Measurements from ENCODE around the gene RCOR2.

RCOR2 gene

GRCh38 chr11:63907063-63907462 lies 9.9 kb downstream of the RCOR2 start:
- DNase-seq (ENCODE audit: low read depth), result no peak

DNA sequence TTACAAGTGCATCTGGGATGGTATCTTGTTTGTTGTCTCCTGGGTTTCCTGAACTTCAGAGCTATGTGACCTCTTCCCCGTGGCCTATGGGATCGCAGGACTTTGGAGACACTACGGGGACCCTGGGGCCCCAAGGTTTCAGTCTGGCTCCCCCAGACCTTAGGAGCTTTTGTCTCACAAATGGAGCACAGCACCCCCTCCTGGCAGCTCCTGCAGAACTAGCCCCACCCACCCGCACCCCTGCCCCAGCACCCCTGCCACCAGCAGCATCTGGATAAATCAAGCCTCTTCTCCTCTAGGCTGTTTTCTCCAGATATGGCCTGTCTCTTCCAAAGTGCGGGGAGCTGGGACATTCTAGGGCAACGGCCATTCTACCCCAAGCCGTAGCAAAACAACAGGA lies 10.4 kb downstream of the RCOR2 start:
- peak; percentile 29 for DNase-seq (ENCODE audit: low read depth)

DNA sequence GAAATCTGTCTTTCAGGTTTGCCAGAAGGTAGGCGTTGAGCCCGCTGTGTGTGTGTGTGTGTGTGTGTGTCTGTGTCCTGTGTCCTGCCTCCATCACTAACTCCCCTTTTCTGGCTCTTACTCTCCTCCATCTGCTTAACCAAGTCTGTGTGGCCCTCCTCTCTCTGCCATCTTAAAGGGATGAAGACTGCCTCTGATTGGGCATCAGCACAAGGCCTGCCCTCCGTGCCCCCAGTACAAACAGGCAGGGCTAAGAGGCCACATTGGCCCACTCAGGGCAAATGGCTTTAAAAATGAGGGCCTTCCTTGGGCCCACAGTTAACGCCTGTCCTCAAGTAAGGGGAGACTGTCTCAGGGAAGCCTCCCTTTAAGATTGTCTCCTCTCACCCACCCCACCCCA lies 10.9 kb downstream of the RCOR2 start:
- DNase-seq (ENCODE audit: low read depth), result no peak

GRCh38 chr11:63905179-63905578 lies 11.8 kb downstream of the RCOR2 start:
- no peak for DNase-seq (ENCODE audit: low read depth)

DNA sequence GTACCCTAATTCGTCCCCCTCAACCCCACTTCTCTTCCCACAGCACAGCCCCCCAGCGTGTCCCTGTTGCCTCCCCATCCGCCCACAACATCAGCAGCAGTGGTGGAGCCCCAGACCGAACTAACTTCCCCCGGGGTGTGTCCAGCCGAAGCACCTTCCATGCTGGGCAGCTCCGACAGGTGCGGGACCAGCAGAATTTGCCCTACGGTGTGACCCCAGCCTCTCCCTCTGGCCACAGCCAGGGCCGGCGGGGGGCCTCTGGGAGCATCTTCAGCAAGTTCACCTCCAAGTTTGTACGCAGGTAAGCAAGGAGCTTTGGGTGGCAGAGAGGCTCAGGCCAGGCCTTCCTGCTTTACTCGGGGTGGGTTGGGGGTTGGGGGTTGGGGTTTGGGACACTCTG lies 12.2 kb downstream of the RCOR2 start:
- DNase-seq (ENCODE audit: low read depth), result no peak

DNA sequence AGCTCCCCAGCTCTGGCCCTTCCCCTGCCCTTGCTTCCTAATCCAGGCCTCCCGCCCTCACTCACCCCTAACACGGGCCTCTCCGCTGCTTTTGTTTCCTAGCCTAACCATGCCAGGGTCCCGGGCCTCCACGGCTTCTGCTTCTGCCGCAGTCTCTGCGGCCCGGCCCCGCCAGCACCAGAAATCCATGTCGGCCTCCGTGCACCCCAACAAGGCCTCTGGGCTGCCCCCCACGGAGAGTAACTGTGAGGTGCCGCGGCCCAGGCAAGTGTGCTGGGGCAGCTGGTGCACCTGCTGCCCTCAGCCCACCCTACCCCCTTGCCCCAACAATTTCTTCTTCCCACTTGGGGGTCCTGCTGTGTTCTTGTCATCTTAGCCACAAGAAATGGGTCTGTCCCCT lies 13.1 kb downstream of the RCOR2 start:
- no peak for DNase-seq (ENCODE audit: low read depth)

- DNase-seq (ENCODE audit: low read depth), result no peak
Observed at GRCh38 chr11:63901660-63902059, 15.3 kb downstream of the RCOR2 start.

DNA sequence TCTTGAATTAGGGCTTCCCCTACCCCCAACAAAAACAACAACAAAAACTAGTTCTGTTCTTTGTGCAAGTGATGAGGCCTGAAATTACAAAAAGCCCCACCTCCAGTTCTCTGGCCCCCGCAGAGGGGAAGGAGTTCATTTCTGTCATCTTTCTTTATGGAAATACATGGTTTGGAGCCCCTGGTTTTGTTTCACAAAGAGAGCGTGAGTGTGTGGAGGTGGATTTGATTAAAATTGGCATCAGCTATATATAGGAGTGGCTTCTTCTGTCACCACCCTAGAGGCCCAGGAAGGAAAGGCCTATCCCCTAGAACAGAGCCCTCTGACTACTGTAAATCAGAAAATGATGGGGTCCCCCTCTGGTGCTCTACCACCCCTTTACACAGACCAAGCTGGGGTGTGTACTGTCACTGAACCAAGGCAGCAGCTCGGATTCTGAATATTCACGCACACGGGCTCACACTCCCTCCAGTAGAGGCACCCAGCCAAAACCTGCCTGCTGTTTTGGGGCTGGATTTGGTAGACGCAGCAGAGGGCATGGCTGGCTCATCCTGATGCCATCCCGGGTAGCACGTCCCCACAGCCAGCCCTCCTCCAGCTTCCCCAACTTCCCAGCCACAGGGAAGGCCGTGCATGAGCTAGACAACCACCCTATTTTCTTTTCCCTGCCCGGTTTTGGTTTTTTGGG lies 19.4 kb downstream of the RCOR2 start:
- DNase-seq (ENCODE audit: low read depth), result no peak

GRCh38 chr11:63896071-63896470 lies 20.9 kb downstream of the RCOR2 start:
- DNase-seq (ENCODE audit: low read depth), result no peak

GRCh38 chr11:63893355-63893754 lies 23.6 kb downstream of the RCOR2 start:
- no peak for DNase-seq (ENCODE audit: low read depth)

DNA sequence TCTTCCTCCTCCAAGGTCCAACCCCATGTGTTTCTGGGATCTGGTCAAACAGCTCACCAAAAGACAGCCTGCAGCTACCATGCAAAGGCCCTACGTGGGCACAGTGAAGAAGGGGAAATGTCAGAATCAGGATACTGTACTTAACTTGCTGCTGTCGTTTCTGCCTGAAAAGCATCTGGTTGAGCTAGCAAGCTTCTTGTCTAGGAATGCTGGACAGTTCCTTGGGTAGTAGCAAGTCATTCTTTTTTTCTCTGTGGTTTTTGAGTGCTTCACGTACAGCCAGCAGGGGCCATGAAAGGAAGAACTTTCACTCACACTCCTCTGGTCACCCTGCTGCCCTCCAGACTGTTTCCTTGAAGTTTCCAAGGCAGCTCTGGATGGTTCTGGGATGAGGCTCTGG lies 24.7 kb downstream of the RCOR2 start:
- DNase-seq (ENCODE audit: low read depth), result no peak

- no peak for DNase-seq (ENCODE audit: low read depth)
Observed at GRCh38 chr11:63890368-63890767, 26.6 kb downstream of the RCOR2 start.

- DNase-seq (ENCODE audit: low read depth), result no peak
Observed at GRCh38 chr11:63889344-63889743, 27.6 kb downstream of the RCOR2 start.

DNA sequence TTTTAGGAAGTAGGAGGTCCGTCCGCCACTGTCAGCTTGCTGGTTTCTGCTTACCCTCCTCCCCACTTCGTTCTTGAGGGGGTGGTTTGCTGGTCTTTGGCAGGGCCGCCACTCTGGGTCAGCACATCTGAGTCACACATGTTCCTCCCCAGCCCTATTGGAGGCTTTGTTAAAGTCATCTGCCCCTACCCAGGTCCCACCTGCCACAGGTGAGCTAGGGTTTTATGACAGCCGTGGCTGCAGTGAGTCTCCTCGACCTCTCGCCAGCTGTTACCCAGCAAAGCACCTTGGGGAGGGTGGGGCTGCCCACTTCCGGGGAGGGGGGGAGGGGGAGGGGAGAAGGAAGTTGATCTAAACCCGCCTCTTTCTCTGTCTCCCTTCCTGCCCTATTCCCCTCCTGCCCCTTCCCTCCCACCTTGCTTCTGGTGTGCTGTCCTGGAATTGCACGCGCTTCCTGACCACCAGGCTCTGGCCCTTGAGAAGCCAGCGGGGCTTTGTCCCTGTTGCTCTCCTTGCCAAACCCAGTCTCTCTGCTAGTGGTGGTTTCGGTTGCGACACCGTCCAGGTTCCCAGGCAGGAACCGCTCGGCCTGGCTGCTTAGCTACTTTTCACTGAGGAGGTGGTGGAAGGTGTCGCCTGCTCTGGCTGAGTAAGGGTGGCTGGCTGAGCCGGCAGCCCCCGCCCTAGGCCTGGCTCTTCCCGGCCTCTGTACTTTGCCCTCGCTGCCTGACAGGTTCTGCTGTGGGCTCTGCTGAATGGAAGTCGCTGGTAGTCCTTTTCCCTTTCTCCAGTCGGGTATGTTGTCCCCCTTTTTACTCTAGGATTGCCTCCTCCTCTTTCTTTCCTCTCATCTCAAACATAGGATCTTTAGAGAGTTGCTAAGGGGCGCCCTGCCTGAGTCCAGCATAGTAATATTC lies 28.5 kb downstream of the RCOR2 start:
- peak; percentile 52 for DNase-seq (ENCODE audit: low read depth)

DNA sequence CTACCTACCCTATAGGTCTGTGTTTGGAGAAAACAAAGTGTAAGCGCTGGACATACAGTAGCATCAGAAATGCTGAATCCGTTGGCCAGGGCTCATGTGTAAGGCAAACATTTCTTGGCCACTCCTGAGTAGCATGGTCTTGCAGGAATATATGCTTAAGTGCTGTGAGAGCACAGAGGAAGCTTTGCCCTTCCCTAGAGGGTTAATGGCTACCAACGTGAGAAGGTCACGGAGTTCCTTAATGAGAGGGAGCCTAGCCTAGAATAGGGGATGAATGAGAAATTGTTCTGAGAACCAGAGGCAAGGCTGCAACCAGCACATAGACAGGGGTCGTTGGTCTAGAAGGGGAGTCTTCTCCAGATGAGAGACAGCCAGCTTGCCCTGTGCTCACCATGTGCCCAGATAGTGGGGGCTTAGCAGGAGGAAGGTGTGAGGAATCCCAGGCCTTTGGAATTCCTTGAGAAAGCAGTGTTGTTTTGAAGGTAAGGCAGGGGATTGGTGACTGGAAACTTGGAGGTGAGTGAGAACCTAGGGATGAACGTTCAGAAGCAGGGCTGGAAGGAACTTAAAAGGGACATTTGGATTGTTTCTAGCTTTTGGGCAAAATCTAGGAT lies 29.5 kb downstream of the RCOR2 start:
- DNase-seq (ENCODE audit: low read depth), result no peak

DNA sequence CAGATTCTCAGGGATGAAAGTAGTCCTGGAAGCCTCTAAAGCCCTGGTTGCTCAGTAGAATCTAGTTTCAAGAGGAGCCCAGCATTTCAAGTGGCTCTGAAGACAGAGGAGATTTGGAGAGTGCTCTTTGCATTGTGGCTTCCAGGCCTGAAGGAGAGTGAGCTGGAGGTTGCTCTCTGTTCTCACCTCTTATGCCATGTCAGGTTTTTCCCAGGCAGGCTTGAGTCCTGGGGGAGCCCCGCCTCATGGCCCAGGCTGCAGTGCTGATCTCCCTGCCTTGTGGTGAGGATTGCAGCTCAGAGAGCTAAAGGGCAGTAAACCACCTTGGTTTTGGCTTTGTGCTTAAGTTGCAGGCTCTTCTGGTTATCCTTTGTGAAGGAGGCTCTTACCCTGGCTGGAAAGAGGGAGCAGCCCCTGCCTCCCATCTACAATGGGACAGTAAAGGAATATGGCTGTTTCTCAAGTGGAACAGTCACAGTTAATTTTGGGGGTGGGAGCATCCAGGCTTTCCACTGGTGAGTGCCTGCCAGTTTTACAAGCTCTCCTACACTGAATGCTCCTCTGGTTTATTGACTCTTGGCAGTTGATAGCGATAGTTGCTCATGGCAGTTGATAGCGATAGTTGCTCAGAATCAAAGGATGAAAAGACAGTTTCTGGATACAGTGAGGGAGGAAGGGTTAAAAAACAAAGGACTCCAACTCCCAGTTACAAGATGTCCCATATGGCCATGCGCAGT lies 32.6 kb downstream of the RCOR2 start:
- no peak for DNase-seq (ENCODE audit: low read depth)

DNA sequence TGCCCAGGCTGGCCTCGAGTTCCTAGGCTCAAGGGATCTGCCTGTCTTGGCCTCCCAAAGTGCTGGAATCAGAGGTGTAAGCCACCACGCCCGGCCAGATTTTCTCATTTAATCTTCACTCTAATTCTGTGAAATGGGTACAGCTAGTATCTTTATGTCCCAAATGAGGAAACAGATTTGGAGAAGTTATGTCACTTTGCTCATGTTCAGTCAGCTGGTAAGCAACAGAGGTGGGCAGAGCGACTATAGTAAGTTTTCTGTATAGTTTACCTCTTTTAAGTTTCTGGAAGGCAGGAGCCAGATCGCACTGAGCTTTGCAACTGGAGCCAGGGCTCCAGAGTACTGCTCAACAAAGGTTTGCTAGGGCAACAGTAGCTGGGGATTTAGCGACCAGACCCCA lies 33.2 kb downstream of the RCOR2 start:
- DNase-seq (ENCODE audit: low read depth), result no peak

GRCh38 chr11:63882555-63883242 lies 34.3 kb downstream of the RCOR2 start:
- DNase-seq (ENCODE audit: low read depth), result no peak

DNA sequence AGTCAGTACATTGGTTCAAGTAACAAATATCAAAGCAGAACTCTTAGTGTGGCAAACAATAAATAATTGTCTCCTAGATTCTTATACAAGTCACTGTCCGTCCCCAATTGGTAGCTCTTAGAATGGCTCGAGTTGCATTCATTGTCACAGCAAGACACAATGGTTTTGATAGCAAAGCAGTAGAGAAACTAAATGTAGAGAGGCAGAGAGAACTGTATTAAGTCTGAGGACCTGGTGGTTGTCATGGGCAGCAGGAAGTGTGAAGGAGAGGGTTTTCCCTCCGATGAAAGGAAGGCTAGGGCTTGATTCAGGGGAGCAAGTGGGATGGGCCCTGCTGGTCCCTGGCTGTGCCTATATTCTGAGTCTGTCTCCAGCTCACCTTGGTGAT lies 36.6 kb downstream of the RCOR2 start:
- DNase-seq (ENCODE audit: low read depth), result no peak

- no peak for DNase-seq (ENCODE audit: low read depth)
Observed at GRCh38 chr11:63879598-63880402, 37.2 kb downstream of the RCOR2 start.

DNA sequence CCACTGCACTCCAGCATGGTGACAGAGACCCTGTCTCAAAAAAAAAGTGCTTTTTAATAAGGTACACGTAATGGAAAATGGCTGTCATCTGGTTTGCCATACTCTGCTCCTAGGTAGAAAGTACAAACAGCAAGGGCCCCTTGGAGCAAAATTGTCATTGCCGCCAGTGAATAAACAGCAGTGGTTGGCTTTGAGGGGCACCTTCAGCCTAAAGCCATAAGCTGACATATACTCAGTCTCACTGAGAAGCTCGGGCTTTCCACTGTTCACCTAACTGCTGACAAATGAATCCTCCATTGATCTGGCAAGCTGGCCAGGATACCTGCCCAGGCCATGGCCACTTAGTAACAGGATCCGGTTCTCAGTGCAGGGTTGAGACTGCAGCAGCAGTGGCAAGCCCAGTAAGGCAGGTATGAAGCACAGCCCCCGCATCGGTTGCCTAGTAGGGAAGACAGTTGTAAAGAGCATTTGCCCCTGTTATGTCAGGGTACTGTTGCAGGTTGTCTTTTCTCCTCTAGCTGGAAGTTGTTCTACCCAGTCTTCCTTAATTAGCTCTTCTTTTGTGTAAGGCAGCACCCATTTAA lies 39.2 kb downstream of the RCOR2 start:
- DNase-seq (ENCODE audit: low read depth), result no peak
